Measurements from ENCODE around the gene OLFML2B.
"Not testable (repeated sequence)": the region's sequence is repeated elsewhere in the genome, so short reads cannot be mapped to it uniquely, and the experiment has no call there.

Gene OLFML2B

DNA sequence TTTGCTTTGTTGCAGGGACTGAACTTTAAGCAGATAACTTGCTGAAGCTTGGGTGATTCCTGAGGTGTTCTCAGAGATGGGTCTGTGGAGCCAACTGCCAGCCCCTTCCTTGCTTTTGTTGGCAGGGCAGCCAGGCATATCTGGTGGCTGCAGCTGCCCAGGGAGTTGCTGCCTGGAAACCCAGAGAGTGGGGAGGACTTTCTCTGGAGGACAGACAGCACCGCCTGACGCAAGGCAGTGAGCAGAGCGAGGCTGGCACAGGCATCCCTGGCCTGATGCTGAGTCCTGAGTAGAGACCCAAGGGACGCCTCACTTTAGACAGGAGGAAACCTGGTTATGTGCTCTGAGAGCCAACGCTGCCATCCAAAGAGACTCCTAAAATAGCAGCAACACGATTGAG, 9.8 kb upstream of the OLFML2B start:
- FAIRE-seq = no peak

GRCh38 chr1:162030759-162031280, 7.2 kb upstream of the OLFML2B start:
- FAIRE-seq = no peak

DNA sequence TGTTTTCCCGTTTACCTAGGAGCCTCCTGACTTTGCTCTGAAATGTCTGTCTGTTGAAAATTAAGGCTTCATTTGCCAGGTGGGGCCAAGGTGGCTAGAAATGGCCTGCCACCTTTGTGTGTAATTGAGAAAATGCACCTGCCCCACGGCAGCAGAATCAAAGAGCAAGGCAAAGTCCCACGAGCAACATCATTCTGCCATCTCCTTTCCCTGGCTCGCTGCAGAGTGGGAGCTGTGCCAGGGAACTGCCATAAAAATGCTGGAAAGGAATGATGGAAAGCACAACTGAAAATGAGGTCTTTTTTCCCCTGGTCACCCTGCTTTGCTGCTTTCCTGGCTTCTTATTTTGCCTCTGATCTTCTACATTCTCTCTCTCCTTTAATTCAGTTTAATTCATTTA, 5.5 kb upstream of the OLFML2B start:
- FAIRE-seq = no peak

DNA sequence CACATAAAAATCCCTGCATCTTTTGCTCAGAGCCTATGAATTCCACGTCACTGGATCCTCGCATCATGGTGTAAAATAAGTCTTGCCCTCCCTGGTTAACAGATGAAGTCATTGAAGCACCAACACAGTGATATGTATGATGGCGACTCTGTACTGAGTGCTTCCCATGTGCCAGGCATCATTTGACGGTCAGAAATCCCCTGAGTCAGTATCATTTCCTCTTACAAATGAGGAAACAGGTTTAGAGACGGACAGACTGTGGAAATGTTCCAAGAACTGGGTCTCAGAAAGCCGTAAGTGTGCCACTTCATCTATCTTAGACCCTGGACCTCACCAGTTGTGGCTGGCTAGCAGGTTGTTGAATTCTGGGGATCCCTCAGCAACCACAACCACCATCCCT, 5.1 kb upstream of the OLFML2B start:
- no peak for FAIRE-seq

DNA sequence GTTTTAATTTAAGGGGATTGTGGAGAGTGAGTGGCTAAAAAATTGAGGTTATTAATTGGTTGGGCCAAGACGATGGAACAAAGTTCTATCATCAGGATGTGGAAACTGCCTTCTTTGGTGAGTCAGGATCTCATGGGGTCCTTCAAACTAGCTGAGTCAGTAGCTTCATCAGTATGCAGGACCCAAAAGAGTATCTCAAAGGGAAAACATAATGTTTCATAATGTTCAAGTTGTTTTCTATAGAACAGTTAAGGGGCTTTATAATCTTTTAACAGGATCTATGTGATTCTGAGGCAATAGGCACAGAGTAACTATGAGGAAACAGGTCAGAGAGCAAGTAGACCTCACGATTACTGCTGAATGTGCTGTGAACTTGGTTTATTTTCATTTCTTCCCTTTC, 3.2 kb upstream of the OLFML2B start:
- FAIRE-seq = no peak

DNA sequence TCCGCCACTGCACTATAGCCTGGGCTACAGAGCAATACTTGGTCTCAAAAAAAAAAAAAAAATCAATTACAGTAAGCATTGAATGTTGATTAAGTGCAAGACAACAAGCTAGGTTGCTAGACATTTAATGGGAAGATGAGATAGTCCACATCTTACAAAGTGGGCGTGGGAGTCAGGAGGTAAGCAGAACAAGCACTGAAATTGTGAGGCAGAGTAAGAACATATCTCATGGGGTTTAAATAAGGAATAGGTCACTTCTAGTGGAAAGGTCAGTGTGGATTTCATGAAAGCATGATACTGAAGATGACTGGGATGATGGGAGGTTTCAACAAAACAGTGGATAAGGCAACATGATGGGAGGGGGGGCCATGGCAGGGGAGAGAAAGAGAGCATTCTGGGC, 1.9 kb upstream of the OLFML2B start:
- FAIRE-seq = no peak

DNA sequence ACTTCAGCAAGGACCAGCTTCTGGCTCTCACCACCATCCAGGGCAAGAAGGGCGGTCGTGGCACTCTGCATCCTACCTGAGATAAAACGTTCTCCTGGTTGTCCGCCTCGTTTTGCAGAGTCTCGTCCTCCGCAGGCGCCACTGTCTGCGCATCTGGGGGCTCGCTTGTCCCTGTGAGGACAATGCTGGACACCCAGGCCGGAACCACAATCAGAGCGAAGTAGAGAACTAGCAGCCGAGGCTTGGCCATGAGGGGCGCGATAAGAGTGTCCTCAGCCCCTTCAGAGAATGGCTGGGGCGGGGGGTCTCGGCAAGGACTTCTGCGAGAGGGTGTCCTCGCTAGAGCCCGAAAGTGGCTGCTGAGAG, 505 bp downstream of the OLFML2B start:
- no peak for FAIRE-seq

DNA sequence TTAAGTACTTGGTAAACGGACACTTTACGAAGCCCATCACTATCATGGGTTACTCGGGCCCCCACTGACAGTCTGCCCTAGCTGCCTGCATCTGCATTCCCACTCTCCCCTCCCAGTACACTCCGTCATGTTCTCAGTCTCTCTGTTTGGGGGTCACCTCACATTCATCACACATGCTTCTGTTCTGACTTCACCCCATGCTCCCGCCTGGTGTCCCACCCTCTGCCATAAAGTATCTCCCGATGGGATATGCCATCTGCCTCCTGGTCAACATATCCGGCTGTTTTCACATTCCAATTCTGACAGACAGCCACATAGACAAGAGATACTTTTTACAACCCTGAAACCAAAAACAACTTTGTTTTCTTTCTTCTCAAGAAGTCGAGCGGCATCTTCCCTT, 1.0 kb downstream of the OLFML2B start:
- FAIRE-seq = no peak

DNA sequence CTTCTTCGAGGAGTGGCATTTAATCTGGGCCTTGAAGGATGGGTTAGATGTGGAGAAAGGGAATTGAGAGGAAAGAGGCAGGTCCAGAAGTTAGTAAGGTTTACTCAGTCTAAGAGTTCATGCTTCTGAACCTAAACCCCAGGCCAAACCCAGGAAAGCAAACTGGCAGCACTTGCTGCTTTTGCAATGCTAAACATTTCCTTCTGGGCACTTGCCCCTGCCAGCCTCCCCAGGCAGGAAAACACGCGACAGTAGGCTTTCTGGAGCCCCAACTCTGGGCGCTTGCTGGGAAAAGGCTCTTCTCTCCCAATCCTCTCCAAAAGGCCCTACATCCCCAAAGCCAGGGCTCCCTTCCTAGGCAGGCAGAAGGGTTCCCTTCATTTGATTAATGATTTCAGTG, 2.5 kb downstream of the OLFML2B start:
- no peak for FAIRE-seq

DNA sequence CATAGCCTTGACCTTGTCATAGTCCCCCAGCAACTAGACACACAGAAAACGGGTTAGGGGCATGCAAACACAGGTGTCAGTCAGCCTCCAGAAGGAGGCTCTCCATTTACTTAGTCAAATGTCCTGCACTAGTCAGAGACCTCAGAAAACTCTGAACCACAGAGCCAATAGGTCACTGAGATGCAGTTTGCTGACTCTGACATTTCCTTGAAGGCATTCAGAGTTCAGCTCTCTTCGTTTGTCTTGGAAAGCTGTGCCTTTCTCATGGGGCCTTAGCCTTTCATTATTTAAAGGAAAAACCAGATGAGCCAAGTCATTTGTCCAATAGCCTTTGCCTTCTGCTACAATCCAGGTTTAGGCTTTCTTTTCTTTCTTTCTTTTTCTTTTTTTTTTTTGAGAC, 3.5 kb downstream of the OLFML2B start:
- no peak for FAIRE-seq

GRCh38 chr1:162019446-162019845, 4.2 kb downstream of the OLFML2B start:
- no peak for FAIRE-seq

- FAIRE-seq = peak; percentile 9
Measured at GRCh38 chr1:162019006-162019405, 4.7 kb downstream of the OLFML2B start.

GRCh38 chr1:162018418-162018817, 5.3 kb downstream of the OLFML2B start:
- no peak for FAIRE-seq

GRCh38 chr1:162017791-162018190, 5.9 kb downstream of the OLFML2B start:
- FAIRE-seq = not testable (repeated sequence)

GRCh38 chr1:162016631-162017030, 7.0 kb downstream of the OLFML2B start:
- FAIRE-seq = no peak

DNA sequence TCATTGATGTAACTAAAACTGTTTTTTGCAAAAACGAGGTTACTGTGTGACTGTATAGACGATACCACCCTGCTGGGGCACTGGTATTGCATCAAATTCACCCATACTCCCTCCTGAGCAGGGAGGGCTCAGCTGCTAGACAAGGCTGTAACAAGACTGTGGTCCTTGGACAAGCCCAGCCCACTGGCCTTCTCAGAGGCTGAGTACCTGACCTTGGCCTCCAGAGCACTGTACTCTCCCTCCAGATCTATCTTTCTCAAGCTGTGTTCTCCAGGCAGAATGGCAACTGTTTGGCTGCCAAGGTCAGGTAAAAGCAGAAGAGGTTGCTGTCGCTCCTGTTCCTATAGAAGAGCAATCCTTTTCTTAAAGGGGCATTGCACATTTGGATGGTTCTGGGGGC, 8.5 kb downstream of the OLFML2B start:
- no peak for FAIRE-seq

GRCh38 chr1:162014202-162014601, 9.5 kb downstream of the OLFML2B start:
- FAIRE-seq = no peak

GRCh38 chr1:162013289-162013688, 10.4 kb downstream of the OLFML2B start:
- FAIRE-seq = no peak

- no peak for FAIRE-seq
Measured at GRCh38 chr1:162011337-162012012, 12.2 kb downstream of the OLFML2B start.

DNA sequence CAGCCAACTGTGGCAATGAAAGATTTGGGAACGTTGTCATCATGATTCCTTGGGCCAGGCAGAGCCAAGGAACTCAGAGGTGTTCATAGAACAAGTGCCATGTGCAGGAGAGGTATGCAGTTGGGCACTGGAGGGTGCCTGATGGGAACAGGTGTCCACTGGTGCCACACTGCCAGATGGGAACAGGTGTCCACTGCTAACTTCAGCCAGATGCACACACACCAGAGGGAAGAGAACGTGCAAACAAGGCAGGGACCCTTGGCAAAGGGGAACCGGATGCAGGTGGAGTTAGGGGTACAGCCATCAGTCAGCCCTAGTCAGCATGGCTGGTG, 13.5 kb downstream of the OLFML2B start:
- FAIRE-seq = no peak

DNA sequence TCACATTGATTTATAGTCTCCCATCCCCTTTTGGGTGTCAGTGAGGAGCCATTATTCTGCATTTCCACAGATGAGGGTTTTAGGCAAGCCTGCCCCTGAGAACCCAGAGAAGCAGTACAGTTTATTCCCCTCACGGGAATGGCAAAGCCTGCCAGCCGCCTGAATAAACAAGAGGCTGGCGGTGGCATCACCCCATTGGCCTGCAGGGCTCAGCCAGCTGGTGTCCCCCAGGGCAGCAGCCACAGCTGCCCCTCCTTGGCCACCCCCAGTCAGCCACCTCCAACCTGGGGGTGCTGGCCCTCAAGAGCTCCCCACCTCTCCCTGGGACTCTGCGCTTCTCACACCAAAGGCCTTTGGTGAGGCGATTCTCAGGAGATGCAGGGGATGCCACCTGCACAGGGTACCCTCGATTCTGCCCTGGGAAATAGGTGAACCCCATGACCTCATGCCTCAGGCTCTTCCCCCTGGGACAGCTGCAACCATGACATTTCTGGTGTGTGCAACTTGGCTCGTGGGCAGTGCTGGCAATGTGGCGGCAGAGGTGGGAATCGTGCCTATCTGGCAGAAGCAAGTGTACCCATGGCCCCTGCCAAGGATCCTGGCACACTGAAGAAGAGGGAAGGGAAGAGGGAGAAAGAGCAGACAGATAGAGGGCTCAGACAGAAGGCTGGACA, 14.0 kb downstream of the OLFML2B start:
- FAIRE-seq = no peak

DNA sequence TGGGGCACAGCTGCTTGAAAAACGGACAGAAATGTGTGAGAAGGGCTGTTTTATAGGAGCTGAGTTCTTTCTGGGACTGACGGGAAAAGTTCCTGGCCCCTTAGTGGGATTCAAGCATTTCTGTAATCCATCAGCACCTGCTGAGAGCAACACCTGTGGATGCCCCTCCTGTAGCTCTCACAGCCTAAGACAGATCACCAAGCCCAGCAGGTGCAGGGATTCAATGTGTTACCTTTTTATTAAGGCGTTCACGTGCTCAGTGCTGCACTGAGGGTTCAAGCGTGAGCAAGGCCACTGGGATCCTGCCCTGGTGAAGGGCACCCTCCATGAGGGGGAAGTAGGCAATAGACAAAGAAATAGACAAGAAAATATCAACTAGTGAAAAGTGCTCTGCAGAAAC, 14.9 kb downstream of the OLFML2B start:
- FAIRE-seq = no peak

- no peak for FAIRE-seq
Measured at GRCh38 chr1:162007466-162007865, 16.2 kb downstream of the OLFML2B start.

DNA sequence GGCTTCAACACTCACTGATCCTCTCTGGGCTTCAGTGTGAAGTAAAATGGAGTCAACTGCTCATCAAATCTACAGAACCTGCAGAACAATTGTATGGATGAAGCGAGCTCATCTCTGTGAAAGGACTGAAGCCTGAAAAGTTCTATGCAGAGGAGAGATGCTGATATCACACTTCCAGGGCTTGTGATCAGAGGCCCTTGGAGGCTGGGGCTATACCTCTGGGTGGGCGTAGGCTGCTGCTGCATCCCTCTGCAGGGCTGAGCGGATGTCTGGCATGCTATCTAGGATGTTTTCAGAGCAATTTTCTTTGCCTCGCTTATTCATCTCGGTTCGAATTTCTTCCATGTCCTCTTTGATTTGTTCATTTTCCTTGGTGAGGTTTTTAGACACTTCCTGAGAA, 17.6 kb downstream of the OLFML2B start:
- FAIRE-seq = no peak

- no peak for FAIRE-seq
Measured at GRCh38 chr1:162004441-162004950, 19.2 kb downstream of the OLFML2B start.
